K562 (cell line): ENCODE results near the gene FGR.

Source experiments
- ESRRA ChIP-seq: fragments of 450-650 bp; IDR thresholded peaks from 2 replicates; pipeline ENCODE4 v1.6.1; 2014; ENCODE audit warnings: low read depth, mild to moderate bottlenecking, moderate library complexity, borderline replicate concordance
- NFATC3 ChIP-seq: fragments of 450-650 bp; IDR thresholded peaks from 2 replicates; pipeline ENCODE4 v1.6.1; 2017; ENCODE audit warnings: mild to moderate bottlenecking
- TF ChIP-seq, protein P1 (sequence below): sonication (generic); formaldehyde crosslinking; IDR thresholded peaks from 2 replicates; pipeline ENCODE4 v1.8.1; 2023; ENCODE audit warnings: mild to moderate bottlenecking, missing genetic modification reagents

GRCh38 chr1:27614625-27615344 lies 20.2 kb downstream of the FGR start:
- TF ChIP-seq, protein P1, sequence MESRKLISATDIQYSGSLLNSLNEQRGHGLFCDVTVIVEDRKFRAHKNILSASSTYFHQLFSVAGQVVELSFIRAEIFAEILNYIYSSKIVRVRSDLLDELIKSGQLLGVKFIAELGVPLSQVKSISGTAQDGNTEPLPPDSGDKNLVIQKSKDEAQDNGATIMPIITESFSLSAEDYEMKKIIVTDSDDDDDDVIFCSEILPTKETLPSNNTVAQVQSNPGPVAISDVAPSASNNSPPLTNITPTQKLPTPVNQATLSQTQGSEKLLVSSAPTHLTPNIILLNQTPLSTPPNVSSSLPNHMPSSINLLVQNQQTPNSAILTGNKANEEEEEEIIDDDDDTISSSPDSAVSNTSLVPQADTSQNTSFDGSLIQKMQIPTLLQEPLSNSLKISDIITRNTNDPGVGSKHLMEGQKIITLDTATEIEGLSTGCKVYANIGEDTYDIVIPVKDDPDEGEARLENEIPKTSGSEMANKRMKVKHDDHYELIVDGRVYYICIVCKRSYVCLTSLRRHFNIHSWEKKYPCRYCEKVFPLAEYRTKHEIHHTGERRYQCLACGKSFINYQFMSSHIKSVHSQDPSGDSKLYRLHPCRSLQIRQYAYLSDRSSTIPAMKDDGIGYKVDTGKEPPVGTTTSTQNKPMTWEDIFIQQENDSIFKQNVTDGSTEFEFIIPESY (CRISPR knock-in tag) = no peak
- TF ChIP-seq ESRRA = no peak
- no peak for TF ChIP-seq NFATC3
